NCI-H1105 treated with DMSO at 0.1 percent for 48 hours (cell line): ENCODE data around the gene RNF175.
"Not testable (repeated sequence)": the region's sequence is repeated elsewhere in the genome, so short reads cannot be mapped to it uniquely, and the experiment has no call there.

Source experiments
- DNase-seq: peaks from one replicate; lab custom pipeline; 2025; lab: John Stamatoyannopoulos, UW

The RNF175 gene

GRCh38 chr4:153683763-153684181, 76.1 kb downstream of the RNF175 start:
- no peak for DNase-seq

DNA sequence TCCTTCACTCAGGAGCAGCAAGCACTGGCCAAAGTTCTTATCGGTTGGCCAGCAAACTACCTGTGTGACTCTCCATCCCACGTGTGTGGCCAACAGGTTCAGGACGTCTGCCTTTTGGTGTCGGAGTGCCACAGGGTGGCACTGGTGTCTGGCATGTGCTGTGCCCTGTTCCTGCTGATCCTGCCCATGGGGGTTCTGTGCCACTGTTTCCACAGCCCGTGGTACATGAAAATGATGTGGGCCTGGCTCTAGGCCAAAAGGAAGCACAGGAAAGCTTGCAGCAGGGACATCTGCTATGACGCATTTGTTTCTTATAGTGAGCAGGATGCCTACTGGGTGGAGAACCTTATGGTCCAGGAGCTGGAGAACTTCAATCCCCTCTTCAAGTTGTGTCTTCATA, 80.3 kb downstream of the RNF175 start:
- no peak for DNase-seq

- no peak for DNase-seq
These were observed 82.8 kb downstream of the RNF175 start for GRCh38 chr4:153676984-153677383.

GRCh38 chr4:153676486-153676885, 83.3 kb downstream of the RNF175 start:
- DNase-seq: no peak

GRCh38 chr4:153669838-153670237, 90.0 kb downstream of the RNF175 start:
- DNase-seq: no peak

DNA sequence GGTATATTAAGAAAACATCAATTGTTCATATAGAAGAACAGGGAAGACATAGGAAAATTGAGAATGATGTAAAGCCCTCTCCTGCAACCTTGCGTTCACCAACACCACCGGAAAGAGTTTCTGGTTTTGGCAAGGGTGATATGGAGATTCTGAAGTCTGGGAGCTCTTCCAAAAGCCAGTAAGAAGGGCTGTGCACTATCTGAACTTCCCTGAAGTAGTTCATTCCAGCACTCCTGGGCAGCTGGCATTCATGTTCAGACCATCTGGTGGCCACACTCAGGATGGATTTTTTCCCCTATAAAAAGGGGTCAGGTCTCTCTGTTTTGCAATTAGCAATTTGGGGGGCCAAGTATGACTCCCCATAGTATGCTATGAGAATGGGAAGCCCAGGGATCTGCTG, 91.2 kb downstream of the RNF175 start:
- DNase-seq: no peak

DNA sequence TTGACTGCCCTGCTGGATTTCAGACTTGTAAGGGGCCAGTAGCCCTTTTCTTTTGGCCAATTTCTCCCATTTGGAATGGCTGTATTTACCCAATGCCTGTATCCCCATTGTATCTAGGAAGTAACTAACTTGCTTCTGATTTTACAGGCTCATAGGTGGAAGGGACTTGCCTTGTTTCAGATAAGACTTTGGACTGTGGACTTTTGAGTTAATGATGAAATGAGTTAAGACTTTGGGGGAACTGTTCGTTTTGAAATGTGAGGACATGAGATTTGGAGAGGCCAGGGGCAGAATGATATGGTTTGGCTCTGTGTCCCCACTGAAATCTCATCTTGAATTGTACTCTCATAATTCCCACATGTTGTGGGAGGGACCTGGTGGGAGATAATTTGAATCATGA, 93.3 kb downstream of the RNF175 start:
- DNase-seq: not testable (repeated sequence)

GRCh38 chr4:153663667-153664066, 96.2 kb downstream of the RNF175 start:
- no peak for DNase-seq

DNA sequence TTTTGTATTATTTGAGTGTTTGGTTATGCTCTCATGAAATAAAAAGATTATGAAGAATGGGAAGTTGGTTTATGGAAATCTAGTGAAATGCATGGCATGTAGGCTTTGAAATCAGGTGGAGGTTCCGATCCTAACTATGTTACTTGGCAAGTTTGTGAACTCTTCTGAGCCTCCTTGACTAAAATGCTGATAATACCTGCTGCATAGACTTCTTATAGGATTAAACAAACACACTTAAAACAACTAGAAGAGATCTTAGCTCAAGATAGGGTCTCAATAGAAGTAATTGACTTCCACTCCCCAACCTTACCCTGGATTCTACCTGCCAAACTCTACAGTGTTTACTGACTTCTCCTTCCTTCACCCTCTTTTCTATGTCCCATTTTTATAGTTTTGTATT, 97.9 kb downstream of the RNF175 start:
- no peak for DNase-seq

DNA sequence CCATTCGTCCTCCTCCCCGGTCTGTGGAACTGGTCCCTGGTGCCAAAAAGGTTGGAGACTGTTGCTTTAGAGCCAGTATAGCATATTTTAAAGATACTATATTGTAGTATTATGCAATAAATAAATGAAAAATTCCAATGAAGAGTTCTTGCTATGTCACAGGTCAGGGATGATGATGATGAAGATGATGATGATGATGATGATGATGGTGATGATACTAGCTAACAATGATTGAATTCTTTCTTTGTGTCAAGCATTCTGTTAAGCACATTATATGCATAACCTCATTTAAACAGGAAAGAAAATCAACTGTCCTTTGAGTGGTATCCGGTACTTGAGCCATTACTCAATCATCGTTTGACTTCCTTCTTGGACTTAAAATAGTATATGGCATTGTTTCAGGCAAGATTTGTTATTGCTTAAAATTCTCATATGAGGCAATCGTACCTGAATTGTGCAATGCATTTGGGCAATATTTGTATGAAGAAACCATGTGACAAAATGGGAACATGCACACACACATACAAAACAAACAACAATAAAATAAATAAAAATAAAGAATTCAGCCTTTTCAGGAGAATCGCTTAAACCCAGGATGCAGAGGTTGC, 98.5 kb downstream of the RNF175 start:
- DNase-seq: no peak
